Suprapubic skin (tissue), 4 donors: Measurements from ENCODE around the gene KAZN.

Experiments
- POLR2A ChIP-seq, 2 donors: fragments of 450-650 bp; IDR thresholded peaks; one replicate each; pipeline ENCODE4 v1.6.1; 2017; ENCODE audit warnings: antibody characterized with exemption in 2 of 2, mild to moderate bottlenecking in 2 of 2, moderate library complexity in 2 of 2
- POLR2AphosphoS5 ChIP-seq, 3 donors: sonication (generic); formaldehyde crosslinking; IDR thresholded peaks; one replicate each; pipeline ENCODE4 v1.6.1; 2017; ENCODE audit warnings: antibody characterized with exemption in 3 of 3
- TF ChIP-seq, protein P1 (sequence below), 2 donors: fragments of 200-600 bp in 1 of 2; fragments of 450-650 bp in 1 of 2; sonication (generic) in 1 of 2; IDR thresholded peaks; one replicate each; pipeline ENCODE4 v1.5.1; 2016 to 2019; ENCODE audit warnings: antibody characterized with exemption in 2 of 2, mild to moderate bottlenecking in 1 of 2, moderate library complexity in 1 of 2

DNA sequence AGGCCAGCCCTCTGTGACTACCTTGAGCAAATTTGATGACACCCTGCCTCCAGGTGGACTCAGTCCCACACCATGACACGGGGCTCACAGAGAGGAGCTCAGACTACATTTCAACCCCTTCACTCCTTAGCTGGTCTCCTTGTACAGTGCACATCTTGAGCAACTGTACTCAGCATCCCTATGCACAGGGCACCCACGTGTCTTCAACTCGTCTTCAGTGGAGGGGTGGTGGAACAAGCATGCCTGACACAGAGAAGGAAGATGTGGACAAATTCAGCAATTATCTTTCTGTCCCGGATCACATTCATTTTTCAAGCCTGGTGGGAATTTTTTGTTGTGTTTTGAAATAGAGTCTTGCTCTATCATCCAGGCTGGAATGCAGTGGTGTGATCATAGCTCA is 213.7 kb downstream of the KAZN start:
- TF ChIP-seq, protein P1, sequence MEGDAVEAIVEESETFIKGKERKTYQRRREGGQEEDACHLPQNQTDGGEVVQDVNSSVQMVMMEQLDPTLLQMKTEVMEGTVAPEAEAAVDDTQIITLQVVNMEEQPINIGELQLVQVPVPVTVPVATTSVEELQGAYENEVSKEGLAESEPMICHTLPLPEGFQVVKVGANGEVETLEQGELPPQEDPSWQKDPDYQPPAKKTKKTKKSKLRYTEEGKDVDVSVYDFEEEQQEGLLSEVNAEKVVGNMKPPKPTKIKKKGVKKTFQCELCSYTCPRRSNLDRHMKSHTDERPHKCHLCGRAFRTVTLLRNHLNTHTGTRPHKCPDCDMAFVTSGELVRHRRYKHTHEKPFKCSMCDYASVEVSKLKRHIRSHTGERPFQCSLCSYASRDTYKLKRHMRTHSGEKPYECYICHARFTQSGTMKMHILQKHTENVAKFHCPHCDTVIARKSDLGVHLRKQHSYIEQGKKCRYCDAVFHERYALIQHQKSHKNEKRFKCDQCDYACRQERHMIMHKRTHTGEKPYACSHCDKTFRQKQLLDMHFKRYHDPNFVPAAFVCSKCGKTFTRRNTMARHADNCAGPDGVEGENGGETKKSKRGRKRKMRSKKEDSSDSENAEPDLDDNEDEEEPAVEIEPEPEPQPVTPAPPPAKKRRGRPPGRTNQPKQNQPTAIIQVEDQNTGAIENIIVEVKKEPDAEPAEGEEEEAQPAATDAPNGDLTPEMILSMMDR (IDR thresholded peaks at IDR 0.05) = no peak
- TF ChIP-seq POLR2A (IDR thresholded peaks at IDR 0.05) (no peak), POLR2AphosphoS5 (IDR thresholded peaks at IDR 0.05) (no peak)
